H1 (cell line): Measurements from ENCODE around the gene PARM1. TPM values are rescaled to one million over a fixed set of nuclear protein-coding genes. Genes with fewer than 3 reads are reported as not detected.

ENCODE experiments used
- FOSL1 ChIP-seq: IDR thresholded peaks from 2 replicates; pipeline ENCODE4 v1.6.1; 2011; ENCODE audit warnings: mild to moderate bottlenecking, low read depth, low read length, moderate library complexity; ENCODE audit not compliant: insufficient read depth
- polyA plus RNA-seq, 7 experiments: library from polyadenylated mRNA; depleted of rRNA in 3 of 7; stranded (reverse) in 5 of 7; unstranded in 2 of 7; fragments of >200 nt in 5 of 7; fragments of 200-250 nt in 2 of 7; gene quantifications; 1 replicate in 5 of 7; 2 replicates in 1 of 7; 4 replicates in 1 of 7; pipeline versions ENCODE4 v1.2.1 to v1.2.3, GENCODE V29; 2011 to 2013; ENCODE audit warnings: missing spikeins in 2 of 7, mixed read lengths in 2 of 7
- total RNA-seq: library from RNA; stranded (reverse); fragmentation: NEBNext Ultra II Directional; extraction: Animal tissue kit (Norgen Biotek cat#: 25700); gene quantifications from 2 replicates; pipeline ENCODE4 v1.2.1, GENCODE V29; 2021

PARM1 gene
- total and polyA plus RNA-seq, 2 of the 8 experiments (the other 6 are each of a cell fraction or from before 2014, with no cell fraction given): 2.0 to 5.3 TPM

- TF ChIP-seq FOSL1: no peak
These were observed at the start of gene PARM1 (continued) for GRCh38 chr4:74932832-74933561.
